ENCODE data around the gene PCCB.
"Not testable (repeated sequence)": the region's sequence is repeated elsewhere in the genome, so short reads cannot be mapped to it uniquely, and the experiment has no call there.

PCCB gene

GRCh38 chr3:136296960-136297359 is 46.8 kb downstream of the PCCB start:
- H3K4me3 ChIP-seq (ENCODE audit: low read length): no peak overlapping the region
- DNase-seq (ENCODE audit: low read depth, low spot score): no peak

GRCh38 chr3:136297826-136298225 is 47.7 kb downstream of the PCCB start:
- no peak overlapping the region for H3K4me3 ChIP-seq (ENCODE audit: low read length)
- DNase-seq (ENCODE audit: low read depth, low spot score): no peak

DNA sequence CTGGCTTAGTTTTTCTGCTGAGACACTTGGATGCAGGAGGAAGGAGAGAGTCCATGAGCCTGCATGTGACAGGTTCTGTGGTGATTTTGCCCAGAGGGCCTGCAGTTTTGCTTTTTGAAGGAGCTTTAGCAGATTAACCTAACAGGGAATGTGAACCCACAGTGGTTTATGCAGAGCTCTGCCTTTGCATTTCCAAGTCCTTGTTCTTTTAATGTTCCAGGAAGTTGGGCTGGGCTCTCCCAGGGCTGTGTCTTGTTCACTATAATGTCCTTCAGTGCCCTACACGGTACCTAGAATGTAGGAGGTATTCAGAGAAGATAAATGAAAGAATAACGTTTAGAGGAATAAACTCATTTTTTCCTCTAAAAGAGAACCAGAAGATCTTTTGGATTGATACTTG is 50.3 kb downstream of the PCCB start:
- no peak overlapping the region for H3K4me3 ChIP-seq (ENCODE audit: low read length)
- no peak for DNase-seq (ENCODE audit: low read depth, low spot score)

GRCh38 chr3:136305879-136306278 is 55.7 kb downstream of the PCCB start:
- H3K4me3 ChIP-seq (ENCODE audit: low read length): no peak overlapping the region
- DNase-seq (ENCODE audit: low read depth, low spot score): no peak

GRCh38 chr3:136311261-136311660 is 61.1 kb downstream of the PCCB start:
- no peak for DNase-seq (ENCODE audit: low read depth, low spot score)
- no peak overlapping the region for H3K4me3 ChIP-seq (ENCODE audit: low read length)

DNA sequence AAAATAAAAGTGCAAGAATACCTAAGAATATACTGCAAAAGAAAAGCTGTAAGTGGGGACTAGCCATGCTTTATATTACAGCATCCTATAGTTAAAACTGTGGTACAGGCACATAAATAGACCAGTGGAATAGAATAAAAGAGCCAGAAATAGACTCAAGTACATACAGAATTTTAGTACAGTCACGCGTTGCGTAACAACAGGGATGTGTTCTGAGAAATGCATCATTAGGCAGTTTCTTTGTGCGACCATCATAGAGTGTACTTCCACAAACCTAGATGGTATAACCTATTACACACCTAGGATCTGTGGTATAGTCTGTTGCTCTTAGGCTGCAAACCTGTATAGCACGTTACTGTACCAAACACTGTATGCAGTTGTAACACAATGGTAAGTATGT is 61.8 kb downstream of the PCCB start:
- H3K4me3 ChIP-seq (ENCODE audit: low read length): no peak overlapping the region
- no peak for DNase-seq (ENCODE audit: low read depth, low spot score)

DNA sequence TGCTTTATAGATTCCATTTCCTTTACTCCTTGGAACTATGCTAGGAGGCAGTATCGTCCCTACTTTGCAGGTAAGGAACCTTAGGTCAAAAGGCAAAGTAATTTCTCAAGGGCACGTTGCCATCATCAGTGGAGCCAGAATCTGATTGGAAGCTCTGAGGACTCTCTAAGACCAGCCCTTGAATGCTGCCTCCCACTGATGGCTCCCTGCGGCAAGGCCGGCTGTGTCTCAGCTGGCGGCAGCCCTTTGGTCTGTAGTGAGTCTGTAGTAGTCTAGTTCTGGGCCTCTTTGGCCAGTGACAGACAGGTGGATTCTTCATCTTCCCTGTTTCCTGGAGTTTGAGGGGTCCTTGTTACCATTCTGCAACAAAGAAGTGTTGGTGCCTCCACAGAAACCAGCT is 76.2 kb downstream of the PCCB start:
- DNase-seq (ENCODE audit: low read depth, low spot score): no peak
- no peak overlapping the region for H3K4me3 ChIP-seq (ENCODE audit: low read length)

DNA sequence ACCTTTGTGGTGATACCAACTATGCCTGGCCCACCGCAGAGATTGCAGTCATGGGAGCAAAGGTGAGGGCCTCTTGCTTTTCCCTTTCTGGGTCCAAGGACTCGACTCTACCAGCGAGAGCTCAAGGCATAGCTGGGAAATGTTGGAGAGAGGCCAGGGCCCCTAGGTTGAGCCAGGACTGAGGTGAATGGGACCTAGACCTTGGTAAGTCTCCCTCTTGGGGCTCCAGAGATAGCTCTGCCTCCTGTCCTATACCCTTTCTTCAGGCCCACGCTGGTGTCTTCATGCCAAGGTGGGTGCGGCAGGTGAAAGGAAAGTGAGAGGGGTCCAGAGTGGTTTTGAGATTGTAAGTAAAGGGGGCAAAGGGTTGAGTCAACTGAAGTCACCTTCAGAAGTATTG is 77.5 kb downstream of the PCCB start:
- no peak for DNase-seq (ENCODE audit: low read depth, low spot score)
- H3K4me3 ChIP-seq (ENCODE audit: low read length): no peak overlapping the region

GRCh38 chr3:136329593-136329992 is 79.5 kb downstream of the PCCB start:
- DNase-seq (ENCODE audit: low read depth, low spot score): no peak
- no peak overlapping the region for H3K4me3 ChIP-seq (ENCODE audit: low read length)

DNA sequence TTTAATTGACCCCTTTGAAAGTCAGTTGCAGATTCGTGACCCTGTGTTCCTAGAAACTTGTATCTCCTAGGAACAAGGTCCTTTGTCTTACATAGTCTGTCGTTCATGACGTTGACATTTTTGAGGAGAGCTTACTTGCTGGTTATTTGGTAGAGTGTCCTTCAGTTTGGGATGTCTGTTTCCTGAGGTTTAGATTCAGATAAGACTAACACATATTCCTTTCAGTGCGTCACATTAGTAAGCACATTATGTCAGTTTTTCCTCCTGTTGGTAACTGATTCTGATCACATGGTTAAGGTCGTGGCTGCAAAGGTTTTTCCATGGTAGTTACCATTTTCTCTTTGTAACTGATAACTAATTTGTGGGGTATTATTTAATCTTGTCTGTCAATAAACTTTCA is 80.8 kb downstream of the PCCB start:
- H3K4me3 ChIP-seq (ENCODE audit: low read length): no peak overlapping the region
- DNase-seq (ENCODE audit: low read depth, low spot score): no peak

- H3K4me3 ChIP-seq (ENCODE audit: low read length): no peak overlapping the region
- no peak for DNase-seq (ENCODE audit: low read depth, low spot score)
Observed at GRCh38 chr3:136332302-136332701, 82.2 kb downstream of the PCCB start.

DNA sequence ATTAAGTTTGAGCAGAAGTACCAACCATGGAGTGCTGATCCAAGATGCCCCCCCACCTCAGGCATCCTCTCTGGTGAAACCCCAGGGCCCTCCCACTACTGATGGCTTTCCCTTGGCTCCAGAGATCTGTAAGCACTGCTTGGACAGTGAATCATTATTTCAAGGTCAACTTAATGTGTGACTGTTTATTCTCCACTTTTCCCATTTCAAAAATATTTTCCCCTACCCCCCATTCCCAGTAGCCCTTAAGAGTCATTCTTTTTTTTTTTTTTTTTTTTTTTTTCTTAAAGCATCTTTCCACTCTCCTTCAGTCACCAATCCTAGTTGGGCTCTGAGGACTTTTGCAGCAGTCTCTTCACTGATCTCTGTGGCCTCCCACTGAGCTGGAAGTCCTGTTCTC is 82.6 kb downstream of the PCCB start:
- DNase-seq (ENCODE audit: low read depth, low spot score): no peak
- no peak overlapping the region for H3K4me3 ChIP-seq (ENCODE audit: low read length)

GRCh38 chr3:136334209-136334608 is 84.1 kb downstream of the PCCB start:
- H3K4me3 ChIP-seq (ENCODE audit: low read length): no peak overlapping the region
- no peak for DNase-seq (ENCODE audit: low read depth, low spot score)

DNA sequence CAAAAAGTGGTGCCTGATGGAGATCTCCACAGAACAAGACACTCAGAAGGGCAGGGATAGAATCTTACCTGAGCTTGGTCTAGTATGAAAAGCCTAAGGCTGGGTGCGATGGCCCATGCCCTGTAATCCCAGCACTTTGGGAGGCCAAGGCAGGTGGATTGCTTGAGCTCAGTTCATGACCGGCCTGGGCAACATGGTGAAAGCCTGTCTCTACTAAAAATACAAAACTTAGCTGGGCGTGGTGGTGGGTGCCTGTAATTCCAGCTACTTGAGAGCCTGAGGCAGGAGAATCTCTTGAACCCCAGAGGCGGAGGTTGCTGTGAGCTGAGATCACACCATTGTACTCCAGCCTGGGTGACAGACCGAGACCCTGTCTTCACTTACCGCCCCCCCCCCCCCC is 84.6 kb downstream of the PCCB start:
- not testable (repeated sequence) for DNase-seq (ENCODE audit: low read depth, low spot score); H3K4me3 ChIP-seq (ENCODE audit: low read length)

GRCh38 chr3:136336329-136337100 is 86.4 kb downstream of the PCCB start:
- H3K4me3 ChIP-seq (ENCODE audit: low read length): no peak overlapping the region
- no peak for DNase-seq (ENCODE audit: low read depth, low spot score)

DNA sequence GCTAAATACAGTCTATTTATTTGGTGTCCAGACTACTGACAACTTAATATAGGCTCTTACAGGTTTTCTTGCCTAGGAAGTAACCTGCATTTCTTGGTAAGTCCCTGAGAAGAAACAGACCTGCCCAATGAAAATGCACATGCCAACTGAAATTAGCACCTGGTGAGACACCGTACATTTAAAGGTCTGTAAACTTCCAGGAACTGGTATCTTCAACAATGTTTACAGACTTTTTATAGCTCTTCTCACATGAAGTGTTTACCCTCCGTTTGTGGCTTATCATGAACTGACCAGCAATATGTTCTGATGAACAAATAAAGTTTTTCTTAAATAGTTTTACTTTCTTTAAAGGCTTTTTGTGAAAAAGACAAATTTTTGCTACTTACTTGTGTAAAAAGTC is 93.3 kb downstream of the PCCB start:
- DNase-seq (ENCODE audit: low read depth, low spot score): no peak
- no peak overlapping the region for H3K4me3 ChIP-seq (ENCODE audit: low read length)

DNA sequence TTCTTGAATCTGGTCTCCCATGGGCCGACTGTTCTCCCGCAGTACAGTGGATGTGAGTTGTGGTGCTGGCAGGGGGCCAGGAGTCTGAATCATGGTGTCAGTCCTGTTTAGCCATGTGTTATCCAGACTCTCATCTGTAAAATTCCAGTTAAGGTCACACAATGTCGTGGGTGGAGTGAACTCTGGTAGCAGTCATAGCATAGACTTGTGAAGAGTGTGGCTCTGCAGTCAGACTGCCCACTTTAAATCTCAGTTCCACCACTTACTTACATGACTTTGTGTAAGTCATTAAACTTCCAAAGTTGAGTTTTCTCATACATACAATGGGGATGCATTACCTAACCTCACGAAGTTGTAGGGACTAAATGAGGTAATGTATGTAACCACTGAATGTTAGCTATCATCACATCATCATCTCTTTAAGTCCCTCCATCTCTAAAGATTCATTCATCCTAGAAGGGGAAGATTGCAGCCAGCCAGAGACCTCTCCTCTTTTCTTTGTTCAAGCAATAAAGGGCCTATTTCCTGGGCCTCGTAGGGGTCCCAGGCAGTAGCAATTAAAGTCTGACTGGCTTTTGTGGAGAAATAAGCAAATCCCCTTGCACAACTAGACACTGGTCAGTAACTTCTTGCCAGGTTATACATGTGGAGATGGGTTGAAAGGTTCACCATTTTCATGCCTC is 93.9 kb downstream of the PCCB start:
- DNase-seq (ENCODE audit: low read depth, low spot score): no peak
- no peak overlapping the region for H3K4me3 ChIP-seq (ENCODE audit: low read length)

GRCh38 chr3:136346486-136346885 is 96.3 kb downstream of the PCCB start:
- DNase-seq (ENCODE audit: low read depth, low spot score): no peak

GRCh38 chr3:136350132-136350531 is 100.0 kb downstream of the PCCB start:
- H3K4me3 ChIP-seq (ENCODE audit: low read length): no peak overlapping the region
- DNase-seq (ENCODE audit: low read depth, low spot score): no peak

More at GRCh38 chr3:136346486-136346885, 96.3 kb downstream of the PCCB start:
- no peak overlapping the region for H3K4me3 ChIP-seq (ENCODE audit: low read length)

GRCh38 chr3:136350557-136350956 is 100.4 kb downstream of the PCCB start:
- H3K4me3 ChIP-seq (ENCODE audit: low read length): no peak overlapping the region

DNA sequence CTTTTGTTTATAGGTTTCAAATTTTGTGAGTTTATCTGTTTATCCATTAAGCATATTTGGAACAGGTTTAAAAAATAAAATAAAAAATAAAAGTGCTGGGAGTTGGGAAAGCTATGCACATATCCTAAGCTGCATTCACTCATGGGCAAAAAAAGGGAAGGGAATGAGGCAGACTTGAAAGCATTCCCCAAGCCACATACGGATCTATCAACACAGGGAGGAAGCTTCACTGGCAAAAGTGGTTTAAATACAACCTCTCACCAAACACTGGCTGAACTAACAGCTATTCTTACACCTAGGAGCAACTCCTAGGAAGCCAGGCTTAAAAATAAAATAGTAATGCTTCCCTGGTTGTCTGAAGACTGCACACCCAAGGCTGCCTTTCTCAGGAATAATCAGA is 101.2 kb downstream of the PCCB start:
- H3K4me3 ChIP-seq (ENCODE audit: low read length): no peak overlapping the region
- DNase-seq (ENCODE audit: low read depth, low spot score): no peak

More at GRCh38 chr3:136350557-136350956, 100.4 kb downstream of the PCCB start:
- no peak for DNase-seq (ENCODE audit: low read depth, low spot score)

Data from Jurkat, Clone E6-1 (cell line).